HG03460 (cell line): ENCODE results near the gene DDX60.
A peak's percentile ranks its signal among the peaks of the same experiment; 100 is the strongest.
"Not testable (repeated sequence)": the region's sequence is repeated elsewhere in the genome, so short reads cannot be mapped to it uniquely, and the experiment has no call there.

Experiments used
- ATAC-seq: cut with Tn5 transposase; IDR thresholded peaks from one replicate; pipeline ENCODE4 v1.9.1; 2021; ENCODE audit not compliant: unreplicated experiment

Gene DDX60, protein sequence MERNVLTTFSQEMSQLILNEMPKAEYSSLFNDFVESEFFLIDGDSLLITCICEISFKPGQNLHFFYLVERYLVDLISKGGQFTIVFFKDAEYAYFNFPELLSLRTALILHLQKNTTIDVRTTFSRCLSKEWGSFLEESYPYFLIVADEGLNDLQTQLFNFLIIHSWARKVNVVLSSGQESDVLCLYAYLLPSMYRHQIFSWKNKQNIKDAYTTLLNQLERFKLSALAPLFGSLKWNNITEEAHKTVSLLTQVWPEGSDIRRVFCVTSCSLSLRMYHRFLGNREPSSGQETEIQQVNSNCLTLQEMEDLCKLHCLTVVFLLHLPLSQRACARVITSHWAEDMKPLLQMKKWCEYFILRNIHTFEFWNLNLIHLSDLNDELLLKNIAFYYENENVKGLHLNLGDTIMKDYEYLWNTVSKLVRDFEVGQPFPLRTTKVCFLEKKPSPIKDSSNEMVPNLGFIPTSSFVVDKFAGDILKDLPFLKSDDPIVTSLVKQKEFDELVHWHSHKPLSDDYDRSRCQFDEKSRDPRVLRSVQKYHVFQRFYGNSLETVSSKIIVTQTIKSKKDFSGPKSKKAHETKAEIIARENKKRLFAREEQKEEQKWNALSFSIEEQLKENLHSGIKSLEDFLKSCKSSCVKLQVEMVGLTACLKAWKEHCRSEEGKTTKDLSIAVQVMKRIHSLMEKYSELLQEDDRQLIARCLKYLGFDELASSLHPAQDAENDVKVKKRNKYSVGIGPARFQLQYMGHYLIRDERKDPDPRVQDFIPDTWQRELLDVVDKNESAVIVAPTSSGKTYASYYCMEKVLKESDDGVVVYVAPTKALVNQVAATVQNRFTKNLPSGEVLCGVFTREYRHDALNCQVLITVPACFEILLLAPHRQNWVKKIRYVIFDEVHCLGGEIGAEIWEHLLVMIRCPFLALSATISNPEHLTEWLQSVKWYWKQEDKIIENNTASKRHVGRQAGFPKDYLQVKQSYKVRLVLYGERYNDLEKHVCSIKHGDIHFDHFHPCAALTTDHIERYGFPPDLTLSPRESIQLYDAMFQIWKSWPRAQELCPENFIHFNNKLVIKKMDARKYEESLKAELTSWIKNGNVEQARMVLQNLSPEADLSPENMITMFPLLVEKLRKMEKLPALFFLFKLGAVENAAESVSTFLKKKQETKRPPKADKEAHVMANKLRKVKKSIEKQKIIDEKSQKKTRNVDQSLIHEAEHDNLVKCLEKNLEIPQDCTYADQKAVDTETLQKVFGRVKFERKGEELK (N-terminal part only)

DNA sequence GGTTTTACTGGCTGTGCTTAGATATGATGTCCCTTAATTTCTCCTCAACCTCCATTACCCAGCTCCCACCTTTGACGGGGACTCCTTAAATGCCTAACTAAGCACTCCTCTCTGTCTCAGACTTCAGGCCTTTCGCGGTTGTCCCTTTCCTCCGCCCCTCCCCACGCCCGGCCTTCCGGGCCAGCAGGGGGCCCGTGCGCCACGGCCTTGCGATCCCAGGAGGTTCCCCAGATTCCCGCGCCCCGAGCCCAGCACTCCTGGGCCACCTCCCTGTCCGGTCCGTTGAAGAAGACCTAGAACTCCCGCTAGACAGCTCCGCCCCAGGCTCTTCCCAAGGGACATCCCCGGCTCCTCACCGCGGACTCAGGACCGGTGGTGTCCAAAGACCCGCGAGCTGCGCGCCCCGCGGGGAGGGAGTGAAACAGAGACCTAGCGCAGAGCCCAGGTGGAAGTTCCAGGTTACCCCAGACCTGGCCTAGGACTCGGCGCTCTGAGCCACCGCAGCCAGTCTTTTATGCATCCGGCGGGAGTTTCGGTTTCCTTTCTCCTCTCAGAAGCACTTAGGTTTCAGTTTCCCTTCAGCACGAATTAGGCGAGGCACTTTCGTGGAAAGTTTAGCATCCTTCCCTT lies at the start of gene DDX60:
TSS of gene DDX60 (minus strand) at position 487 of the 630 bp plus-strand sequence. CDS start 7,493 bp downstream, outside the sequence.
- ATAC-seq, result peak; percentile 97

DNA sequence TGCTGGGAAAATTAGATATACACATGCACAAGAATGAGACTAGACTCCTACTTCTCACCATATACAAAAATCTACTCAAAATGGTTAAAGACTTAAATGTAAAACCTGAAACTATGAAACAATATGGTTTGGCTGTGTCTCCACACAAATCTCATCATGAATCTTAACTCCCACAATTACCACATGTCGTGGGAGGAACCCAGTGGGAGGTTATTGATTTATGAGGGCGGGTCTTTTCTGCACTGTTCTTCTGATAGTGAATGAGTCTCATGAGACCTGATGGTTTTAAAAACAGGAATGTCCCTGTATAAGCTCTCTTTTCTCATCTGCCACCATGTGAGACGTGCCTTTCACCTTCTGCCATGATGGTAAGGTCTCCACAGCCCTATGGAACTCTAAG lies 48.5 kb upstream of the DDX60 start:
- ATAC-seq, result no peak

DNA sequence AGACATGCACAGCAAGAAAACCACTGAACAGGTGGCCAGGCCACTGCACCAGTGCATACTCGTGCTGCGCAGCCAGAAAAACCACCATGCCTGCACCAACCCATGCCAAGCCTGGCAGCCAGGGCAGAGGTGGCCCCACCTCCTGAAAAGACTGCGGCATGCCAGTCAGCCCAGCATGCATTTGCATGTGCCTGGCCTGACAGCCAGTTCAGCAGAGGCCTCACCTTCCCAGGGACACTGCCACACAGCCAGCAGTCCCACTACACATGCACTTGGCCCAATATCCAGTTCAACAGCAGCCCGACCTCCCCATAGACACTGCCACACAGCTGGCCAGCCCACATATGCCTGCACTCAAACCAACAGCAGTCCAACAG lies 43.5 kb upstream of the DDX60 start:
- ATAC-seq, result no peak

DNA sequence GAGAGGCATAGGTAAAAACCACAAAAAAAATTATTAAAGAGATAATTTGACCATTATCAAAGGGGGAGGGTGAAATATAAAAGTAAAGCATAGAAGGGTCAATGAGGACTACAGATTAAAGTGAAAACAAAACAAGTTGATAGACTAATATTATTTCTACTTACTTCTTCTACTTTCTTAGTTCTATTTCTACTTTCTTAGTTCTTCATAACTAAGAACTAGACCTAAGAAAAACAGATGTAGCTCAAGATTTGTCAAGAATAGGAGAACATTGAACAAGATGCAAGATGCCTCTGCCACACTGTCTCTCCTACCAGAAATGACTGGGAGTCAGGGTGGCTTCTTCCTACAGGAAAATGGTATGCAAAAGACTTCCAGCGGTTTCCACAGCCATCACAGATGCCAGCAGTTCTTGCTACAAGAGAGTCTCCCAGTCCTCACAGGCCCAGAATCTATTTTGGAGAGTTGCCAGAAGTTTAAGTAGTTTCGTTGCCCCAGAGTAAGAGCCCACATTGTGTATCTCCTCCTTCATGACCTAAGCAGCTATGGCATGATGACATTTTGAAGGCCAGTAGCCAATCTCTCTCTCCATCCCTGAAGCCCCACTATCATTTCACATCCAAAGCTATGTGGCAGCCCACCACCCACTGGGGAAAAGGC lies 42.9 kb upstream of the DDX60 start:
- ATAC-seq, result no peak

DNA sequence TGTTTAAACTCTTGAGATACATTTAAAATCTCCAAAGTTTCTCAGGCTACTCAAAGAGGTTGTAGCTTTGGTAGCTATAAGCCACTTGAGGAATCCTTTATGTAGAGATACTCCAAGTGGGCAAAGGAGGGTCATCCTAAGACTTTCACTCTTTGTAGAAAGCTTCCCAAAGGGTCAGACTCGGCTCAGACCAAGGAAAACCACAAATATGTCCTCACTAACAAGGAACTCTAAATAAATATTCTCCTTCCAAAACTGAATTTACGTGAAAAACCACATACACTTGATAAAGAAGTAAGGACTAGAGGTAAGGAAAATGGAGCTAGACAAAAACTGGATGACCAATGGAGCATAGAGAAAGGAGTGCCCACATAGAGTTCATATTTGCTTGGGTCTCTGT lies 41.7 kb upstream of the DDX60 start:
- no peak for ATAC-seq

DNA sequence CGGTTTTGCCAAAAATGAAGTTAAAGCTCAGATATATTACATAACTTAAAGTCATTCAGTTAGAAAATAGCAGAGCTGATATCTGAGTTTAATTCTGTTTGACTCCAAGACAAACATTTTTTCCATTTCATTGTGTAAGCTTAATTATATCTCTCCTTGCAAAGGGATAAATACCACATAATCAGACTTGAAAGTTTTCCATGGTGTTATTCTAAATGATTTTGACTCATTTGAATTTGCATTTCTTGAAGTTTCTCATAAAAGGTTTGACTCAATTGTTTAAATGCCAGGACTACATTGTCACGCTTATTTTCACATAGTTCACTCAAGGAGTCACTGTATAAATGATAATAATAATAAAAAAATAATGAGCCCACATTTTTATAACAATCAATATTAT lies 39.4 kb upstream of the DDX60 start:
- no peak for ATAC-seq

DNA sequence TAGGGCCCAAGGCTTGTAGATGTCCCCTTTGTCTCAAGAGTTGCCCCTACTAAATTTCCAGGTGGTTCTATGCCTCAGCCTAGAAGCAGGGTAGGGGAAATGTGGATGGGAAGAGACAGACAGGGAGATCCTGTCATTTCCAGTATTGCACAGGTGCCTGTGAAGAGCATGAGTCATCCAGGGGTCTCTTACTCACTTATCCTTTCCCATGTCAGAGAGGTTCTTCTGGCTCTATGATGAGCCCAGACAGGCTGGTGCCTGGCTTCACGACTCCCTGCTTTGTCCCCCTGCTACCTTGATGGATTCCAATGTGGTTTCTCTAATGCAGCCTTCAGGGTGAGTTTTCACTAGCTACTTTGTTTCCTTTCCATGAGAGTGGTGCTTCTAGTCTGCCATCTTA lies 35.2 kb upstream of the DDX60 start:
- ATAC-seq, result no peak

DNA sequence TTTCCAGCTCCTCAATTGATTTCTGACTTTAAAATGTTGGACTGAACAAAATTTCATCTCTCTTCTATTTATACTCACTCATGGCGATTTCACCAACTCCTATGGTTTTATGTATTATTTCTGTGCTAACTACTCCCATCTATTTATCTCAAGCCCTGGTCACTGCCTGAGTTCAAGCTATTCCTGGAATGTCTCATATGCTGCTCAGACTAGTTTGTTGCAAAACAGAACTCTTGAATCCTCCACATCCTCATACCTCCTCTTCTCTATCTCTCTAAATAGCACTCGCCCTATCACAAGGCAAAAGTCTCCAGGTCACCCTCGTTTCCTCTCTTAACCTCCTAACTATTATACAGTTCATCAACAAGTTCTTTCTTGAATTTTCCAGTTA lies 19.0 kb upstream of the DDX60 start:
- ATAC-seq, result no peak

DNA sequence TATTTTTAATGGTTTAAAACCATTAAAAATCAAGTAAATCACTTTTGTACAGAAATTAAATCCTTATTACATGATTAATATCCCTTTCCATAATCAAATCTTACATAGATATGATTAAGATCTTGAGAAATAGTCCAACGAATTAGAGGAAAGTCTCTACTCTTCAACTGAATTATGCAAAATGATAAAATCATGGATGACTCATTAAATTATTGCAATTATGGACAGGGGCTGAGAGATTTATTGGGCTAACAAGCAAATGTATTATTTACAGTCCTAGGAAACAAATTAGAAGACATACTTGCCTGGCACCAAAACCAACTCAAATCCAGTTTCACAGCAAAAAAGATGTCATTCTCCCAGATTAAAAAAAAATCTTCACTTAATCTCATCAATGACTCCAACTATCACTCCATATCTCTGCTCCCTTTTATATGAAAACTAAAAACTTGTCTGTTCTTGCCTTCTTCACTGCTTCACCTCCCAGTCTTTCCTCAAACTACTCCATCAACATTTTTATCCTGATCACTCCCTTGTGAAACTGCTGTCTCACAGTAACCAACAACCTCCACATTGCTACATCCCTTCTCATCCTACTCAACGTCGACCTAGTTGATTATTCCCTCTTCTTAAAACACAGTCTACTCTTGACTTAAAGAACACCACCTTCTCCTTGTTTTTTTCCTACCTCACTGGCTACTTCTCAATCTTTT lies 18.4 kb upstream of the DDX60 start:
- ATAC-seq, result no peak

DNA sequence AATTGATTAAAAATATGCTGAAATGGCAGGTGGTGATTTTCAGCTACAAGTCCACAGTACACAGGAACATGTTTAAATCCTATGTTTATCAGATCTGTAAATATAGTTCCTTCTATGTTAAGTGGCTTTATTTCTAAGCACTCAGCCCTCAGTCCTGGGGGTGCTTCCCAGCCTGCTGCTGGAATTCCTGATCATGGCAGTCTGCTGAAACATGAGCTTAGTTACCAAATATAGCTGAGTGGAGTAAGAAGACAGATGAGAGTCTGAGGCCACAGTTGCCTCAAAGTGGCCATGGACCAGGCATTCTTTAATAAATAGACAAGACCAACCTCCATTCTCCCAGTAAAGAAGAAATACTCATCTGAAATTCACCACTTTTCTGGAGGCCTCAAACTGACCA lies 17.1 kb upstream of the DDX60 start:
- ATAC-seq, result no peak

DNA sequence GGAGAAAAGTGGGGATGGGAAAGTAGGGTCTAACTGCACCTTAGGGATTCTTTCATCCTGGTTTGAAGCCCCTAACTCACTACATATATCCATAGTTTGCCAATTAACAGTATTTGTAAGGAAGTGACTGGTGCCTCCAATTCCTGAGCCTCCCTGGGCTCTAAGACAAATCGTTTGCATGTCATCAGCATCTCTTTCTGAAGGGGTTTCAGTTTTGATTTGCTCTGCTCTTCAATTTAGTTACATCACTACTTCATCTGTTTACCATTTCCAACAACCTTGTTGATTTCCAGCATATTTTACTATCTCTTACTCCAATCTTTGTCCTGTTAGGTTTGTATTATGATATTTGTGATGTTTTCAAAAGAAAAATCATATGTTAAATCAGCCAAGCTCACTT lies 15.5 kb upstream of the DDX60 start:
- no peak for ATAC-seq

DNA sequence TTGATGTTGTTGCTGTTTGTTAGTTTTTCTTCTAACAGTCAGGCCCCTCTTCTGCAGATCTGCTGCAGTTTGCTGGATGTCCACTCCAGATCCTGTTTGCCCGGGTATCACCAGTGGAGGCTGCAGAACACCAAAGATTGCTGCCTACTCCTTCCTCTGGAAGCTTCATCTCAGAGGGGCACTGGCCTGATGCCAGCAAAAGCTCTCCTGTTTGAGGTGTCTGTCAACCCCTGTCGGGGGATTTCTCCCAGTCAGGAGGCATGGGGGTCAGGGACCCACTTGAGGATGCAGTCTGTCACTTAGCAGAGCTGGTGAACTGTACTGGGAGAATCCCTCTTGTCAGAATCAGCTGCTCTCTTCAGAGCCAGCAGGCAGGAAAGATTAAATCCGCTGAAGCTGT lies 12.0 kb upstream of the DDX60 start:
- not testable (repeated sequence) for ATAC-seq

DNA sequence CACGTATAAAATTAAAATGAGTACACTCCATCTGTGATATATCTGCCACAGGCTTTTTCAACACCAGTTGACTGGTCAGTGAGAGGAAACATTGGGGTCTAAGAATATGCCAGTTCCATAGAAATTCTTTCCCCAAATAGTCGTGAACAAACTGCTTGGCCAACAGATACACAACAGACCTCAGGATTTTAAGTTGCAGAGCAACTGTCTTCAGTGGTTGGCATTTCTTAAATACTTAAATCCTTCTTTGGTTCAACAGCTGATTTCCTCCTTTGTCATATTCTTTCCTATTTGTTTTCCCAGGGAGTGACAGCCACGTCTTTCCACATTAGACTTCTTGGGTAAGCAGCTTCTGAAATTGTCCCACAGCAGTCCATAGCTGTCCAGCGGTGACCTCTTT lies 7.0 kb upstream of the DDX60 start:
- ATAC-seq, result no peak

DNA sequence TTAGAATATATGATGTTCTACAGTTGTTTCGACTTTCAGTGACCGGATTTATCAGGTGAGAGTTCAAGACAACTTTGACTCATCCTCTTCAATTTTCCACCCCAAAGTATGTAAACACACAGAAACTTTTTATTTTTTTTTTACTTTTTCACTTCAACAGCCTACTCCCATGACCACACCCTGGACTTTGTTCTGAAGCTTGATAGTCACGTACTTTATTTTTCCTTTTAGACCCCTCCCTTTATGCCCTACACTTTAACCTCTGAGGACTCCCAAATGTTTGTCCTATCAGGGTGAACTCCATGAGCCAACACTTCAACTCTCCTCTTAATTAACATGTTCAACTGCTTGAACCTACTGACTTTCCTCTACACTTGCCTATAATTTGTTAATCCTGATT lies 2.5 kb upstream of the DDX60 start:
- no peak for ATAC-seq

DNA sequence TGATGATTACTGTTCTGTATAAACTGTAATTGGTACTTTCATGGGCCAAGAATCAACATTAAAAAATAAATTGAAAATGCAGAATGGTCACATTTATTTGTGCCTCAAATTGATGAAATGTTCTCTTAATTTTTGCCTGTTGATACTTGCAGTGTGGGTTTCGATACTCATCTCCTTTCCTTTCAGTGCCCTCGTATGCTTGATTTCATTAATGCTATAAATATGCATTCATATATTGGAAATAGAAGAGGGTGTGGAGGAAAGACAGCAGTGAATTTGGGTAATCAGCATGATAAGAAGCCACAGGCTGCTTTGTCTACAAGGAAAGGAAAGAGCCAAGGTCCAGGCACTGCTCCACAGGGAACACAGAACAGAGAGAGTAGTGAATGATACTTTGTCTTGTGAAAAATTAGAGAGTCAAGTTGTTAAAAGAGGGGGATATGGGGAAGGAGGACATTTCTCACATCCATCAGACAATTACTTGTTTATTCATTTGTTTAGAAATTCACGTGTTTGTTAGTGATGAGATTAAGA lies 1.0 kb upstream of the DDX60 start:
- no peak for ATAC-seq

DNA sequence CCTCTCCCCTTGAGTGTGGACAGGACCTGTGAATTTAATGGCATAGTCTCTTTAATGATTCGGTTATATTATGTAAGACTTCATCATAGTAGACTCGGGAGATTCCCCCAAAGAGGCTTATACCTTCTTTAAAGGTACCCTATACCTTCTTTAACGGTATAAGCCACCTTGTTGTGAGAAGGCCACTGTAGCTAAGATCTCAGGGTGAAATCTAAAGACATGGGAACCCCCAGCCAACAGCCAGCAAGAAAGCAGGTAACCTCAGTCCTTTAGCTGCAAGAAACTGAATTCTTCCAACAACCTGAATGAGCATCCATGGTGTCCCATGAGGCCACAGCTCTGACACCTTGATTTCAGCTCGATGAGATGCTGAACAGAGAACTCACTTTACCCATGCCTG lies 931 bp downstream of the DDX60 start:
- no peak for ATAC-seq

DNA sequence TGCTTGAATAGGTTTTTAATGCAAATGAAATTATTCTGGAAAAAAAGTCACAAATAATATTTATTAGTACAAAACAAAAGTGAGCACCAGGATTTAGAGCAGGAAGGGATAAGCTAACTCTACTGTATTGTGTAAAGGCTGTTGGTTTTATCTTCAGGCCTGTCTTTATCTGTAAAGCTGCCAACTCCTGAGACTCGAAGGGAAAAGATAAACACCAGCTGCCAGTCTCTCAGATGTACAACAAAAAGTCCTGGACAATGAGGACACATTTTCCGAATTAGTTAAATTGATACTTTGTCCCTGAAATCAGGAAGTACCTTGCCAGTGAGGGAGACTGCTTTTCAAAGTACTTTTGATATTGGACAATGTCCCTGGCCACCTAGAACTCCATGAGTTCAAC lies 8.8 kb downstream of the DDX60 start:
- no peak for ATAC-seq

DNA sequence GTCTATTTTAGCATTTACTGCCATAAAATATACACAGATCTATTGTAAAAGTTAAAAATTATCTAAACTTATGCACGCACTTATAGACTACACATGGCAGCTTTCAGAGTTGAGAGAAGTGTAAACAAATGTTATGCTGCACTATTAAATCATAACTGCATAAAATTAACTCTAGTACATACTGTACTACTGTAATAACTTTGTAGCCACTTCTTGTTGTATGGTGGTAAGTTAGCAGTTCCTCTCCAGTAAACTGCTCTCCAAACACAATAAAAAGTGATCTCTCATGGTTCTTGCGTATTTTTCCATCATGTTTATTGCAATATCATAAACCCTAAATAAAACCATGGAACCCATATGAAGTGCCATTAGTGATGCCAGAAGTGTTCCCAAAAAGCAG lies 9.6 kb downstream of the DDX60 start:
- ATAC-seq, result no peak

DNA sequence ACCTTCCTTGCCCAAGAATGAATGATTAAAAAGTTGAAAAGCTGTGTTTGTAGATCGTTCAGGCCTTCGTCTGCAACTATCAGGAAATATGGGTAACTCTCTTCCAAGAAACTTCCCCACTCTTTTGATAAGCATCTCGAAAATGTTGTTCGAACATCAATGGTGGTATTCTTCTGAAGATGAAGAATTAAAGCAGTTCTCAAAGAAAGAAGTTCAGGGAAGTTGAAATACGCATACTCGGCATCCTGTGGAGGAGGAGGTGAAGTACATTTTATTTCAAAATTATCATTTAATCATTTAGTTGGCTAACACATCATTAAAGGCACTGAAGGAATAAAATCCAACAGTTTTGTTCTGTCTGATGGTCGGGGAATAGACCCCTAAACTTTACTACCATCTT lies 12.1 kb downstream of the DDX60 start:
- ATAC-seq, result no peak
